Loucy (cell line): ENCODE results near the gene CD8B.

Experiments
- EZH2phosphoT487 ChIP-seq: fragments of 200-600 bp; IDR thresholded peaks from 2 replicates; pipeline ENCODE4 v1.6.1; 2018; ENCODE audit warnings: antibody characterized with exemption, mild to moderate bottlenecking, moderate library complexity, borderline replicate concordance
- TF ChIP-seq, protein P1 (sequence below): fragments of 200-600 bp; sonication (generic); conservative IDR thresholded peaks from 2 replicates; pipeline ENCODE4 v1.5.1; 2014; ENCODE audit warnings: mild to moderate bottlenecking, antibody characterized with exemption, low read length

GRCh38 chr2:86800856-86801567 is 60.7 kb downstream of the CD8B start:
- TF ChIP-seq, protein P1, sequence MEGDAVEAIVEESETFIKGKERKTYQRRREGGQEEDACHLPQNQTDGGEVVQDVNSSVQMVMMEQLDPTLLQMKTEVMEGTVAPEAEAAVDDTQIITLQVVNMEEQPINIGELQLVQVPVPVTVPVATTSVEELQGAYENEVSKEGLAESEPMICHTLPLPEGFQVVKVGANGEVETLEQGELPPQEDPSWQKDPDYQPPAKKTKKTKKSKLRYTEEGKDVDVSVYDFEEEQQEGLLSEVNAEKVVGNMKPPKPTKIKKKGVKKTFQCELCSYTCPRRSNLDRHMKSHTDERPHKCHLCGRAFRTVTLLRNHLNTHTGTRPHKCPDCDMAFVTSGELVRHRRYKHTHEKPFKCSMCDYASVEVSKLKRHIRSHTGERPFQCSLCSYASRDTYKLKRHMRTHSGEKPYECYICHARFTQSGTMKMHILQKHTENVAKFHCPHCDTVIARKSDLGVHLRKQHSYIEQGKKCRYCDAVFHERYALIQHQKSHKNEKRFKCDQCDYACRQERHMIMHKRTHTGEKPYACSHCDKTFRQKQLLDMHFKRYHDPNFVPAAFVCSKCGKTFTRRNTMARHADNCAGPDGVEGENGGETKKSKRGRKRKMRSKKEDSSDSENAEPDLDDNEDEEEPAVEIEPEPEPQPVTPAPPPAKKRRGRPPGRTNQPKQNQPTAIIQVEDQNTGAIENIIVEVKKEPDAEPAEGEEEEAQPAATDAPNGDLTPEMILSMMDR, result no peak
- no peak for TF ChIP-seq EZH2phosphoT487
